Kidney tubule cell (primary cell): Measurements from ENCODE around the gene NXT1.
A peak's percentile ranks its signal among the peaks of the same experiment; 100 is the strongest.
"Not testable (repeated sequence)": the region's sequence is repeated elsewhere in the genome, so short reads cannot be mapped to it uniquely, and the experiment has no call there.

ENCODE experiments used
- DNase-seq: peaks from one replicate; pipeline ENCODE4 v3.0.0-alpha.2; 2018; ENCODE audit warnings: low spot score

Gene NXT1

GRCh38 chr20:23331450-23332350 lies 18.9 kb upstream of the NXT1 start:
- peak; percentile 32 for DNase-seq

GRCh38 chr20:23332467-23332866 lies 18.1 kb upstream of the NXT1 start:
- DNase-seq: no peak

- no peak for DNase-seq
Measured at GRCh38 chr20:23334111-23334510, 16.5 kb upstream of the NXT1 start.

- DNase-seq: no peak
Measured at GRCh38 chr20:23335521-23335920, 15.1 kb upstream of the NXT1 start.

GRCh38 chr20:23336476-23336875 lies 14.1 kb upstream of the NXT1 start:
- DNase-seq: no peak

- DNase-seq: no peak
Measured at GRCh38 chr20:23337312-23337711, 13.3 kb upstream of the NXT1 start.

GRCh38 chr20:23339986-23340385 lies 10.6 kb upstream of the NXT1 start:
- no peak for DNase-seq

- DNase-seq: peak; percentile 68
Measured at GRCh38 chr20:23340524-23340923, 10.1 kb upstream of the NXT1 start.

GRCh38 chr20:23341073-23341472 lies 9.5 kb upstream of the NXT1 start:
- DNase-seq: no peak

GRCh38 chr20:23343590-23343989 lies 7.0 kb upstream of the NXT1 start:
- DNase-seq: no peak

GRCh38 chr20:23344336-23344735 lies 6.3 kb upstream of the NXT1 start:
- DNase-seq: no peak

- DNase-seq: no peak
Measured at GRCh38 chr20:23346002-23346401, 4.6 kb upstream of the NXT1 start.

- no peak for DNase-seq
Measured at GRCh38 chr20:23347791-23348190, 2.8 kb upstream of the NXT1 start.

GRCh38 chr20:23348510-23348909 lies 2.1 kb upstream of the NXT1 start:
- DNase-seq: not testable (repeated sequence)

GRCh38 chr20:23349338-23350195 lies 1.0 kb upstream of the NXT1 start:
- peak; percentile 83 for DNase-seq

GRCh38 chr20:23350904-23351838 lies 580 bp downstream of the NXT1 start:
- peak; percentile 58 for DNase-seq

- no peak for DNase-seq
Measured at GRCh38 chr20:23356203-23356602, 5.6 kb downstream of the NXT1 start.

GRCh38 chr20:23357767-23358562 lies 7.4 kb downstream of the NXT1 start:
- peak; percentile 100 for DNase-seq

GRCh38 chr20:23358563-23358906 lies 7.9 kb downstream of the NXT1 start:
- no peak for DNase-seq

GRCh38 chr20:23358923-23359593 lies 8.5 kb downstream of the NXT1 start:
- DNase-seq: no peak

GRCh38 chr20:23360531-23360930 lies 9.9 kb downstream of the NXT1 start:
- DNase-seq: no peak
